GM12878 (cell line): Measurements from ENCODE around the gene SHROOM2. TPM values are rescaled to one million over a fixed set of nuclear protein-coding genes. Genes with fewer than 3 reads are reported as not detected.

Experiments
- ATAC-seq: fragments of 200-7000 bp; cut with Tn5 transposase; 3 replicates; pipeline ENCODE4 v1.9.1; 2020; ENCODE audit warnings: mild to moderate bottlenecking, moderate library complexity
- BruUV-seq: library from RNA; stranded (reverse); fragments of 400-500 nt; replicated peaks from 2 replicates; lab custom pipeline; 2021; lab: Mats Ljungman, UMichigan
- CTCF ChIA-PET: fragments of 300-600 bp; sonication (Branson Sonifier 250); formaldehyde crosslinking; extraction: SDS; loops from one replicate; lab custom pipeline; 2021; ENCODE audit warnings: inconsistent platforms; lab: Yijun Ruan, JAX
- POLR2A ChIA-PET: fragments of 350-600 bp; formaldehyde crosslinking; extraction: SDS; loops from one replicate; lab custom pipeline; 2021; ENCODE audit warnings: inconsistent platforms; lab: Charles Lee
- RAD21 ChIA-PET: fragments of 300-600 bp; sonication (Branson Sonifier 250); formaldehyde crosslinking; loops from one replicate; lab custom pipeline; 2023; ENCODE audit warnings: antibody characterized with exemption; ENCODE audit not compliant: unreplicated experiment; lab: Charles Lee
- SMC1A ChIA-PET: fragments of 300-600 bp; sonication (Branson Sonifier 250); formaldehyde crosslinking; loops from one replicate; lab custom pipeline; 2023; ENCODE audit not compliant: unreplicated experiment, uncharacterized antibody; lab: Charles Lee
- DNase-seq: peaks from one replicate; pipeline ENCODE4 v3.0.0-alpha.2; 2011; ENCODE audit warnings: low read depth, low spot score
- FAIRE-seq: peaks from 3 replicates; lab custom pipeline; 2011; peaks lifted over from hg19 to GRCh38; lab: Jason Lieb, UNC
- H2AFZ ChIP-seq: 2 replicates; pipeline ENCODE4 v1.6.0; 2011; ENCODE audit warnings: low read depth, low read length, control low read depth; ENCODE audit not compliant: control insufficient read depth
- H3K27ac ChIP-seq: 2 replicates; pipeline ENCODE4 v1.5.1; 2011; ENCODE audit warnings: control low read depth; ENCODE audit not compliant: control insufficient read depth, insufficient read depth
- H3K27me3 ChIP-seq, 2 experiments: replicated peaks in 1 of 2; 2 replicates each; pipeline versions ENCODE4 v1.6.0 to v1.6.1; 2011; ENCODE audit warnings: low read length in 1 of 2; ENCODE audit not compliant: control insufficient read depth in 2 of 2, insufficient read depth in 2 of 2
- H3K36me3 ChIP-seq, 2 experiments: 2 replicates each; pipeline ENCODE4 v1.5.1; 2011; ENCODE audit warnings: low read length in 1 of 2; ENCODE audit not compliant: control insufficient read depth in 2 of 2, insufficient read depth in 2 of 2
- H3K4me1 ChIP-seq: 2 replicates; pipeline ENCODE4 v1.6.1; 2011; ENCODE audit warnings: mild to moderate bottlenecking, low read length, moderate library complexity, mixed read lengths; ENCODE audit not compliant: control insufficient read depth, insufficient read depth
- H3K4me2 ChIP-seq: 2 replicates; pipeline ENCODE4 v1.6.0; 2011; ENCODE audit warnings: control low read depth; ENCODE audit not compliant: control insufficient read depth, insufficient read depth
- H3K4me3 ChIP-seq: fragments of 200-600 bp; sonication (generic); 2 replicates; pipeline ENCODE4 v1.5.1; 2016
- H3K79me2 ChIP-seq: 2 replicates; pipeline ENCODE4 v1.6.0; 2011; ENCODE audit warnings: low read length; ENCODE audit not compliant: control insufficient read depth, insufficient read depth
- H3K9ac ChIP-seq: 2 replicates; pipeline ENCODE4 v1.8.0; 2011; ENCODE audit warnings: low read length, control low read depth, mixed read lengths; ENCODE audit not compliant: control insufficient read depth, insufficient read depth
- H3K9me3 ChIP-seq: replicated peaks from 3 replicates; pipeline ENCODE4 v1.5.1; 2011; ENCODE audit warnings: mild to moderate bottlenecking, low read length; ENCODE audit not compliant: control insufficient read depth, insufficient read depth
- H4K20me1 ChIP-seq: 2 replicates; pipeline ENCODE4 v1.6.0; 2011; ENCODE audit not compliant: control insufficient read depth, insufficient read depth
- CBFB ChIP-seq: IDR thresholded peaks from 2 replicates; pipeline ENCODE4 v1.6.1; 2016; ENCODE audit warnings: antibody characterized with exemption, low read depth
- CHD2 ChIP-seq: IDR thresholded peaks from 2 replicates; pipeline ENCODE4 v1.6.1; 2011; ENCODE audit warnings: low read depth, low read length, improper control_type of control experiment, borderline replicate concordance
- EED ChIP-seq: sonication (generic); IDR thresholded peaks from 2 replicates; pipeline ENCODE4 v1.6.1; 2016; ENCODE audit warnings: antibody characterized with exemption, low read depth
- FOXM1 ChIP-seq: IDR thresholded peaks from 2 replicates; pipeline ENCODE4 v1.6.1; 2012; ENCODE audit warnings: low read depth, mild to moderate bottlenecking, inconsistent platforms, low read length, moderate library complexity
- KAT2A ChIP-seq: conservative IDR thresholded peaks from 2 replicates; pipeline ENCODE4 v1.6.1; 2011; ENCODE audit warnings: low read depth, low read length; ENCODE audit not compliant: control insufficient read depth
- KDM1A ChIP-seq: fragments of 200-600 bp; sonication (generic); IDR thresholded peaks from 2 replicates; pipeline ENCODE4 v1.6.1; 2016; ENCODE audit warnings: borderline replicate concordance
- NFYA ChIP-seq: IDR thresholded peaks from 2 replicates; pipeline ENCODE4 v1.6.1; 2011; ENCODE audit warnings: low read depth, mild to moderate bottlenecking, low read length, improper control_type of control experiment, borderline replicate concordance
- NR2F1 ChIP-seq: fragments of 450-650 bp; conservative IDR thresholded peaks from 2 replicates; pipeline ENCODE4 v1.6.1; 2017; ENCODE audit warnings: mild to moderate bottlenecking
- NRF1 ChIP-seq: conservative IDR thresholded peaks from 2 replicates; pipeline ENCODE4 v1.6.1; 2011; ENCODE audit warnings: mild to moderate bottlenecking, low read depth, low read length, improper control_type of control experiment
- PML ChIP-seq: IDR thresholded peaks from 2 replicates; pipeline ENCODE4 v1.6.1; 2012; ENCODE audit warnings: low read length, inconsistent platforms
- SUPT20H ChIP-seq: IDR thresholded peaks from 2 replicates; pipeline ENCODE4 v1.6.1; 2011; ENCODE audit warnings: low read depth, mild to moderate bottlenecking, low read length, moderate library complexity, borderline replicate concordance; ENCODE audit not compliant: control insufficient read depth
- WGBS: methylation state at CpG from one replicate; pipeline ENCODE4 v1.1.6; 2016; ENCODE audit warnings: low lambda C conversion rate; ENCODE audit not compliant: insufficient replicate concordance, insufficient coverage; ENCODE audit errors: missing lambda C conversion rate; 5-methylcytosine and 5-hydroxymethylcytosine counted together
- in situ Hi-C: fragments of 300-500 bp; cut with MboI; formaldehyde crosslinking; loops from 9 replicates; pipeline ENCODE4 v1.14.3; 2018; ENCODE audit warnings: mixed read lengths
- intact Hi-C: fragments of 100-400 bp; cut with micrococcal nuclease; formaldehyde crosslinking; loops from one replicate; pipeline ENCODE4 v1.14.2; 2022; ENCODE audit not compliant: unreplicated experiment
- polyA plus RNA-seq, 11 experiments: library from polyadenylated mRNA; depleted of rRNA in 4 of 11; unstranded in 6 of 11; stranded (reverse) in 5 of 11; fragments of >200 nt; fragmentation: Nextera tagmentation in 4 of 11; fragmentation: Illumina TruSeq in 1 of 11; extraction: Ambion mirVana in 4 of 11; extraction: Trizol in 1 of 11; gene quantifications; 1 replicate in 1 of 11; 2 replicates in 10 of 11; pipeline versions ENCODE4 v1.2.1 to v1.2.3, GENCODE V29; 2011 to 2016; ENCODE audit warnings: inconsistent platforms in 2 of 11, missing spikeins in 2 of 11, low read depth in 1 of 11
- total RNA-seq, 4 experiments: library from RNA; depleted of rRNA in 3 of 4; stranded (reverse); fragments of >200 nt in 3 of 4; fragmentation: Illumina TruSeq in 1 of 4; extraction: Trizol in 1 of 4; gene quantifications; 2 replicates each; pipeline versions ENCODE4 v1.2.1 to v1.2.3, GENCODE V29; 2013 to 2021
- TF ChIP-seq, protein P1 (sequence below), 3 experiments: IDR thresholded peaks in 2 of 3; conservative IDR thresholded peaks in 1 of 3; 2 replicates each; pipeline ENCODE4 v1.5.1; 2011; ENCODE audit warnings: low read depth in 3 of 3, low read length in 3 of 3, mild to moderate bottlenecking in 3 of 3, control low read depth in 2 of 3, moderate library complexity in 2 of 3, inconsistent platforms in 1 of 3, mixed read lengths in 1 of 3; ENCODE audit not compliant: control insufficient read depth in 2 of 3, insufficient read depth in 1 of 3; ENCODE audit errors: extremely low read depth in 1 of 3
- TF ChIP-seq, protein P2 (sequence below): fragments of 450-650 bp; IDR thresholded peaks from 2 replicates; pipeline ENCODE4 v1.6.1; 2017; ENCODE audit warnings: borderline replicate concordance
- TF ChIP-seq, protein P3 (sequence below): fragments of 450-650 bp; formaldehyde crosslinking; IDR thresholded peaks from 2 replicates; pipeline ENCODE4 v1.4.0; 2020; ENCODE audit warnings: mild to moderate bottlenecking, moderate library complexity
- TF ChIP-seq, protein P4 (sequence below): IDR thresholded peaks from 2 replicates; pipeline ENCODE4 v1.6.1; 2011; ENCODE audit warnings: borderline replicate concordance, low read depth, mild to moderate bottlenecking, moderate library complexity, low read length; ENCODE audit not compliant: insufficient read depth, poor library complexity, severe bottlenecking
- TF ChIP-seq, protein P5 (sequence below): IDR thresholded peaks from 2 replicates; pipeline ENCODE4 v1.6.1; 2011; ENCODE audit warnings: low read depth, mild to moderate bottlenecking, low read length, moderate library complexity, borderline replicate concordance; ENCODE audit errors: extremely low read depth

Gene SHROOM2
- total and polyA plus RNA-seq, 10 of the 15 experiments (the other 5 are each of a cell fraction or from before 2014, with no cell fraction given): under 0.01 to 0.15 (median 0.09) TPM; not detected in 2

DNA sequence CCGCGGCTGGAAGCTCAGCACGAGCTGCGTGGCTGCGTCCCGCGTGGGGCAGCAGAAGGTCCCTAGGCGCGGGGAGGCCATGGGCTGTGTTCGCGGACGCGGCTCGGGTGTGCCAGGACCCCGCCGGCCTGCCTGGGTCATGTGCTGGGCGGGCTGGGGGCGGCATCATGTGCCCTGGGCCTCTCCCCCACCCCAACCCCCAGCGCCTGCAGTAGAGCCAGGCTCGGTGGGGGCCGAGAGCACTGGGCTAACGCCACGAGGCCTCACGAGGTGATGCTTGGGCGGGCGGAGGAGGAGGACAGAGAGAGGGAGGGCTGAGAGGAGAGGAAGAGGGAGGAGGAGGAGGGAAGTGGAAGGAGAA is 20.5 kb upstream of the SHROOM2 start, which contains the start of gene GPR143:
Gene GPR143, minus strand, starts transcription at position 111 of the 361 bp plus-strand sequence. Its CDS starts 30 bp downstream, at position 81.
- no peaks in the 10 kb centered on the region; the same call in 2 of the 3 replicates for H3K9me3 ChIP-seq
- CTCF ChIA-PET: no interaction called here
- DNase-seq (no peak), ATAC-seq (no peak; the same call in 2 of the 3 replicates), FAIRE-seq (no peak)
- H3K27me3 ChIP-seq: no peaks in the 10 kb centered on the region; a peak in 1 of 4 replicates
- no peaks in the 10 kb centered on the region for H3K4me1 ChIP-seq
- no peak within 1 kb of the TSS for H2AFZ ChIP-seq
- SMC1A ChIA-PET: no interaction called here
- no peak within 1 kb of the TSS for H3K4me2 ChIP-seq
- RAD21 ChIA-PET: no interaction called here
- no peaks in the 10 kb centered on the region for H3K36me3 ChIP-seq
- POLR2A ChIA-PET: no interaction called here
- in situ Hi-C loops: no loop called here
- intact Hi-C loops: no loop called here
- no peaks in the 10 kb centered on the region for H3K79me2 ChIP-seq
- H3K4me3 ChIP-seq: no peak within 1 kb of the TSS
- H4K20me1 ChIP-seq: no peaks in the 10 kb centered on the region
- H3K27ac ChIP-seq: no peak within 1 kb of the TSS
- WGBS: 53% methylated on average over 24 of the region's 26 CpGs
- H3K9ac ChIP-seq: no peak within 1 kb of the TSS
- BruUV-seq: no TSS peak
- no peak for TF ChIP-seq NFYA
- no peak for TF ChIP-seq NR2F1
- TF ChIP-seq CBFB: no peak
- TF ChIP-seq, protein P1, sequence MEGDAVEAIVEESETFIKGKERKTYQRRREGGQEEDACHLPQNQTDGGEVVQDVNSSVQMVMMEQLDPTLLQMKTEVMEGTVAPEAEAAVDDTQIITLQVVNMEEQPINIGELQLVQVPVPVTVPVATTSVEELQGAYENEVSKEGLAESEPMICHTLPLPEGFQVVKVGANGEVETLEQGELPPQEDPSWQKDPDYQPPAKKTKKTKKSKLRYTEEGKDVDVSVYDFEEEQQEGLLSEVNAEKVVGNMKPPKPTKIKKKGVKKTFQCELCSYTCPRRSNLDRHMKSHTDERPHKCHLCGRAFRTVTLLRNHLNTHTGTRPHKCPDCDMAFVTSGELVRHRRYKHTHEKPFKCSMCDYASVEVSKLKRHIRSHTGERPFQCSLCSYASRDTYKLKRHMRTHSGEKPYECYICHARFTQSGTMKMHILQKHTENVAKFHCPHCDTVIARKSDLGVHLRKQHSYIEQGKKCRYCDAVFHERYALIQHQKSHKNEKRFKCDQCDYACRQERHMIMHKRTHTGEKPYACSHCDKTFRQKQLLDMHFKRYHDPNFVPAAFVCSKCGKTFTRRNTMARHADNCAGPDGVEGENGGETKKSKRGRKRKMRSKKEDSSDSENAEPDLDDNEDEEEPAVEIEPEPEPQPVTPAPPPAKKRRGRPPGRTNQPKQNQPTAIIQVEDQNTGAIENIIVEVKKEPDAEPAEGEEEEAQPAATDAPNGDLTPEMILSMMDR (IDR thresholded peaks at IDR 0.05 in 2 of 3, conservative IDR thresholded peaks at IDR 0.05 in 1 of 3; ENCODE audit: control insufficient read depth in 2 of 3, extremely low read depth in 1 of 3, insufficient read depth in 1 of 3, low read depth in 3 of 3, low read length in 3 of 3): no peak
- TF ChIP-seq, protein P2, sequence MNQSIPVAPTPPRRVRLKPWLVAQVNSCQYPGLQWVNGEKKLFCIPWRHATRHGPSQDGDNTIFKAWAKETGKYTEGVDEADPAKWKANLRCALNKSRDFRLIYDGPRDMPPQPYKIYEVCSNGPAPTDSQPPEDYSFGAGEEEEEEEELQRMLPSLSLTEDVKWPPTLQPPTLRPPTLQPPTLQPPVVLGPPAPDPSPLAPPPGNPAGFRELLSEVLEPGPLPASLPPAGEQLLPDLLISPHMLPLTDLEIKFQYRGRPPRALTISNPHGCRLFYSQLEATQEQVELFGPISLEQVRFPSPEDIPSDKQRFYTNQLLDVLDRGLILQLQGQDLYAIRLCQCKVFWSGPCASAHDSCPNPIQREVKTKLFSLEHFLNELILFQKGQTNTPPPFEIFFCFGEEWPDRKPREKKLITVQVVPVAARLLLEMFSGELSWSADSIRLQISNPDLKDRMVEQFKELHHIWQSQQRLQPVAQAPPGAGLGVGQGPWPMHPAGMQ: no peak
- no peak for TF ChIP-seq CHD2
- no peak for TF ChIP-seq KDM1A
- no peak for TF ChIP-seq SUPT20H
- no peak for TF ChIP-seq KAT2A
- TF ChIP-seq, protein P3, sequence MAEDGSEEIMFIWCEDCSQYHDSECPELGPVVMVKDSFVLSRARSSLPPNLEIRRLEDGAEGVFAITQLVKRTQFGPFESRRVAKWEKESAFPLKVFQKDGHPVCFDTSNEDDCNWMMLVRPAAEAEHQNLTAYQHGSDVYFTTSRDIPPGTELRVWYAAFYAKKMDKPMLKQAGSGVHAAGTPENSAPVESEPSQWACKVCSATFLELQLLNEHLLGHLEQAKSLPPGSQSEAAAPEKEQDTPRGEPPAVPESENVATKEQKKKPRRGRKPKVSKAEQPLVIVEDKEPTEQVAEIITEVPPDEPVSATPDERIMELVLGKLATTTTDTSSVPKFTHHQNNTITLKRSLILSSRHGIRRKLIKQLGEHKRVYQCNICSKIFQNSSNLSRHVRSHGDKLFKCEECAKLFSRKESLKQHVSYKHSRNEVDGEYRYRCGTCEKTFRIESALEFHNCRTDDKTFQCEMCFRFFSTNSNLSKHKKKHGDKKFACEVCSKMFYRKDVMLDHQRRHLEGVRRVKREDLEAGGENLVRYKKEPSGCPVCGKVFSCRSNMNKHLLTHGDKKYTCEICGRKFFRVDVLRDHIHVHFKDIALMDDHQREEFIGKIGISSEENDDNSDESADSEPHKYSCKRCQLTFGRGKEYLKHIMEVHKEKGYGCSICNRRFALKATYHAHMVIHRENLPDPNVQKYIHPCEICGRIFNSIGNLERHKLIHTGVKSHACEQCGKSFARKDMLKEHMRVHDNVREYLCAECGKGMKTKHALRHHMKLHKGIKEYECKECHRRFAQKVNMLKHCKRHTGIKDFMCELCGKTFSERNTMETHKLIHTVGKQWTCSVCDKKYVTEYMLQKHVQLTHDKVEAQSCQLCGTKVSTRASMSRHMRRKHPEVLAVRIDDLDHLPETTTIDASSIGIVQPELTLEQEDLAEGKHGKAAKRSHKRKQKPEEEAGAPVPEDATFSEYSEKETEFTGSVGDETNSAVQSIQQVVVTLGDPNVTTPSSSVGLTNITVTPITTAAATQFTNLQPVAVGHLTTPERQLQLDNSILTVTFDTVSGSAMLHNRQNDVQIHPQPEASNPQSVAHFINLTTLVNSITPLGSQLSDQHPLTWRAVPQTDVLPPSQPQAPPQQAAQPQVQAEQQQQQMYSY (CRISPR knock-in tag): no peak
- no peak for TF ChIP-seq NRF1
- no peak for TF ChIP-seq EED
- TF ChIP-seq, protein P4, sequence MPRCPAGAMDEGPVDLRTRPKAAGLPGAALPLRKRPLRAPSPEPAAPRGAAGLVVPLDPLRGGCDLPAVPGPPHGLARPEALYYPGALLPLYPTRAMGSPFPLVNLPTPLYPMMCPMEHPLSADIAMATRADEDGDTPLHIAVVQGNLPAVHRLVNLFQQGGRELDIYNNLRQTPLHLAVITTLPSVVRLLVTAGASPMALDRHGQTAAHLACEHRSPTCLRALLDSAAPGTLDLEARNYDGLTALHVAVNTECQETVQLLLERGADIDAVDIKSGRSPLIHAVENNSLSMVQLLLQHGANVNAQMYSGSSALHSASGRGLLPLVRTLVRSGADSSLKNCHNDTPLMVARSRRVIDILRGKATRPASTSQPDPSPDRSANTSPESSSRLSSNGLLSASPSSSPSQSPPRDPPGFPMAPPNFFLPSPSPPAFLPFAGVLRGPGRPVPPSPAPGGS: no peak
- TF ChIP-seq FOXM1: no peak
- TF ChIP-seq PML: no peak
- TF ChIP-seq, protein P5, sequence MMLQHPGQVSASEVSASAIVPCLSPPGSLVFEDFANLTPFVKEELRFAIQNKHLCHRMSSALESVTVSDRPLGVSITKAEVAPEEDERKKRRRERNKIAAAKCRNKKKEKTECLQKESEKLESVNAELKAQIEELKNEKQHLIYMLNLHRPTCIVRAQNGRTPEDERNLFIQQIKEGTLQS: no peak
